ENCODE results near the gene GPT2. TPM values are rescaled to one million over a fixed set of nuclear protein-coding genes. Genes with fewer than 3 reads are reported as not detected.

The GPT2 gene
- total RNA-seq, 2 experiments from 2014 or later: 0.47 TPM; not detected in 1

GRCh38 chr16:46918400-46918799, 34.2 kb downstream of the GPT2 start:
- no peaks in the 10 kb centered on the region for H3K9me3 ChIP-seq (ENCODE audit: control insufficient read depth in 1 of 2, insufficient read depth in 1 of 2, low read length in 2 of 2)
- no peak overlapping the region for H3K4me3 Mint-ChIP-seq
- no peak overlapping the region for H3K4me3 ChIP-seq (ENCODE audit: low read length)
- POLR2A ChIA-PET: no interaction called here
- no peak for ATAC-seq (ENCODE audit: poor library complexity)
- H3K27me3 ChIP-seq (ENCODE audit: control insufficient read depth in 1 of 2, insufficient read depth in 2 of 2, low read length in 2 of 2): no peaks in the 10 kb centered on the region
- H3K27ac ChIP-seq (ENCODE audit: low read depth in 1 of 2, low read length in 2 of 2): no peak overlapping the region
- no peaks in the 10 kb centered on the region for H3K27me3 Mint-ChIP-seq
- intact Hi-C loops (cut with DNase I, micrococcal nuclease): no loop called here
- no peaks in the 10 kb centered on the region for H3K36me3 Mint-ChIP-seq (ENCODE audit: low read depth)
- H3K27ac Mint-ChIP-seq: no peak overlapping the region
- H3K4me1 Mint-ChIP-seq (ENCODE audit: low read depth): no peaks in the 10 kb centered on the region
- H3K36me3 ChIP-seq (ENCODE audit: insufficient read depth, low read length): no peaks in the 10 kb centered on the region
- CTCF ChIA-PET: no interaction called here
- no peak for DNase-seq
- peaks cover 2% of the 10 kb centered on the region for H3K4me1 ChIP-seq (ENCODE audit: insufficient read depth, low read length)
- no peak for TF ChIP-seq CTCF (IDR thresholded peaks at IDR 0.05)
- H3K9me3 Mint-ChIP-seq: no peaks in the 10 kb centered on the region

GRCh38 chr16:46918905-46919792, 35.0 kb downstream of the GPT2 start:
- intact Hi-C loops (cut with DNase I, micrococcal nuclease): no loop called here
- no peaks in the 10 kb centered on the region for H3K4me1 Mint-ChIP-seq (ENCODE audit: low read depth)
- no peaks in the 10 kb centered on the region for H3K36me3 Mint-ChIP-seq (ENCODE audit: low read depth)
- Histone ChIP-seq H3K9me3 (ENCODE audit: control insufficient read depth in 1 of 2, insufficient read depth in 1 of 2, low read length in 2 of 2) (no peaks in the 10 kb centered on the region), H3K36me3 (ENCODE audit: insufficient read depth, low read length) (no peaks in the 10 kb centered on the region), H3K4me1 (ENCODE audit: insufficient read depth, low read length) (peaks cover 2% of the 10 kb centered on the region), H3K27me3 (ENCODE audit: control insufficient read depth in 1 of 2, insufficient read depth in 2 of 2, low read length in 2 of 2) (no peaks in the 10 kb centered on the region), H3K27ac (ENCODE audit: low read depth in 1 of 2, low read length in 2 of 2) (no peak overlapping the region), H3K4me3 (ENCODE audit: low read length) (no peak overlapping the region)
- POLR2A ChIA-PET: no interaction called here
- CTCF ChIA-PET: no interaction called here
- ATAC-seq (ENCODE audit: poor library complexity) (no peak), DNase-seq (peak in 2 of 14 experiments; percentile 9 to 26)
- H3K27ac Mint-ChIP-seq: no peak overlapping the region
- H3K27me3 Mint-ChIP-seq: no peaks in the 10 kb centered on the region
- no peak for TF ChIP-seq CTCF (IDR thresholded peaks at IDR 0.05)
- H3K4me3 Mint-ChIP-seq: no peak overlapping the region
- no peaks in the 10 kb centered on the region for H3K9me3 Mint-ChIP-seq

GRCh38 chr16:46920402-46921068, 36.4 kb downstream of the GPT2 start:
- POLR2A ChIA-PET: no interaction called here
- DNase-seq: no peak
- Mint-ChIP-seq H3K27me3 (no peaks in the 10 kb centered on the region), H3K4me1 (ENCODE audit: low read depth) (no peaks in the 10 kb centered on the region), H3K27ac (no peak overlapping the region), H3K4me3 (no peak overlapping the region), H3K36me3 (ENCODE audit: low read depth) (no peaks in the 10 kb centered on the region), H3K9me3 (no peaks in the 10 kb centered on the region)
- intact Hi-C loops (cut with DNase I, micrococcal nuclease): no loop called here
- H3K36me3 ChIP-seq (ENCODE audit: insufficient read depth, low read length): no peaks in the 10 kb centered on the region
- no peaks in the 10 kb centered on the region for H3K27me3 ChIP-seq (ENCODE audit: control insufficient read depth in 1 of 2, insufficient read depth in 2 of 2, low read length in 2 of 2)
- ATAC-seq (ENCODE audit: poor library complexity): no peak
- CTCF ChIA-PET: no interaction called here
- H3K9me3 ChIP-seq (ENCODE audit: control insufficient read depth in 1 of 2, insufficient read depth in 1 of 2, low read length in 2 of 2): no peaks in the 10 kb centered on the region
- H3K4me3 ChIP-seq (ENCODE audit: low read length): no peak overlapping the region
- no peak for TF ChIP-seq CTCF (IDR thresholded peaks at IDR 0.05)
- peaks cover 2% of the 10 kb centered on the region for H3K4me1 ChIP-seq (ENCODE audit: insufficient read depth, low read length)
- no peak overlapping the region for H3K27ac ChIP-seq (ENCODE audit: low read depth in 1 of 2, low read length in 2 of 2)
